KG1 (cell line): ENCODE data around the gene CSF2.

Source experiments
- DNase-seq: peaks from one replicate; lab custom pipeline; 2025; lab: John Stamatoyannopoulos, UW

The CSF2 gene

DNA sequence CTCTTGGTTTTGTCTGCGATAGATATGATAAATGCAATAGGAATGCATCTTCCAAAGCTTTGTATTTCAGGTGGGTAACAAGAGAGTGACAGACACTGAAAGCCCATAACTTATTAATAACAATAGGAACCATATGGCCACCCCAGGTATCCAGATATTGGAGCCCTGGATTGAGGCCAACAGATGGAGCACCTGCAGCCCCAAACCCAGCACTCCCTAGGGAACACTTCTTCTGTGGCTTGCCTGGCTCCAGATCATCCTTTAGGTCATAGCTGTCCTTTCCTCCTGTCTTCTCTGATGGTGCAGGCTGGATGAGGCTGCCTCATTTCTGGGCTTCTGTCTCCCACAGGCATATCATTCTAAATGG is 18.2 kb upstream of the CSF2 start:
- no peak for DNase-seq

DNA sequence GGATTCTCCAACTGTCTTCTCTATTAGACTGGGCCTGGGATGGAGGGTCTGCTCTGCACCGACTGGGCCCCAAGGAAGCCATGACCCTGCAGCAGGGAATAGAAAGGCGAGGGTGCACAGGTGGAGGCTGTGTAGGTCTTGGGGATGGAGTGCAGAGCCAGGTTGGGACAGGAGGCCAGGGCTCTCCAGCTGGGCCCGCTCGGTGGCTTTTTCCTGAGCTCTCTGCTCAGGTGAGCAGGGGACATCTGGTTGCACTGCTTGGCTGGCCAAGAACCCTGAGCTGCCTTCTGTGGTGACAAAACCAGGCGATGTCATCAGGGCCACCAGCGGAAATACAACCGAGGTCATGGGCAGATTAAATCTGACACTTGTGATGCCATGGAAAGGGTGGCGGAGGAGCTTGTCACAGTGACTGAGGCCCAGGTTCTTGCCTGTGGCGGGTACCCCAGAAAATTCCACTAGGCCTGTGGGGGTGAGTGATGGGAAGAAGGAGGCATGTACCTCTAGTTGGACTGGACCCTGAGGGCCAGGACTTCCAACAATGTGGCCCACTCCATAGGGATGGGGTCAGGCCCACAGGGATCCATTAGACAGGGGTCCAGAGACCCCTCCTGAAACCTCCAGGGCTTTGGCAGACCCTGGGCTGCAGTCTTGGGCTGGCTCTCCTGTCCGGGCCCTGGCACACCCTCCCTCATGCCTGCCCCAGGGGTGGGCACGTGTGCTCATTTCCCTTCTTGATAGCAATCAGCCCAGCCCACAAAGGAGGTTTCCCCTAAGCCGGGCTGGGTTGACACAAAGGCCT is 17.6 kb upstream of the CSF2 start:
- DNase-seq: no peak

DNA sequence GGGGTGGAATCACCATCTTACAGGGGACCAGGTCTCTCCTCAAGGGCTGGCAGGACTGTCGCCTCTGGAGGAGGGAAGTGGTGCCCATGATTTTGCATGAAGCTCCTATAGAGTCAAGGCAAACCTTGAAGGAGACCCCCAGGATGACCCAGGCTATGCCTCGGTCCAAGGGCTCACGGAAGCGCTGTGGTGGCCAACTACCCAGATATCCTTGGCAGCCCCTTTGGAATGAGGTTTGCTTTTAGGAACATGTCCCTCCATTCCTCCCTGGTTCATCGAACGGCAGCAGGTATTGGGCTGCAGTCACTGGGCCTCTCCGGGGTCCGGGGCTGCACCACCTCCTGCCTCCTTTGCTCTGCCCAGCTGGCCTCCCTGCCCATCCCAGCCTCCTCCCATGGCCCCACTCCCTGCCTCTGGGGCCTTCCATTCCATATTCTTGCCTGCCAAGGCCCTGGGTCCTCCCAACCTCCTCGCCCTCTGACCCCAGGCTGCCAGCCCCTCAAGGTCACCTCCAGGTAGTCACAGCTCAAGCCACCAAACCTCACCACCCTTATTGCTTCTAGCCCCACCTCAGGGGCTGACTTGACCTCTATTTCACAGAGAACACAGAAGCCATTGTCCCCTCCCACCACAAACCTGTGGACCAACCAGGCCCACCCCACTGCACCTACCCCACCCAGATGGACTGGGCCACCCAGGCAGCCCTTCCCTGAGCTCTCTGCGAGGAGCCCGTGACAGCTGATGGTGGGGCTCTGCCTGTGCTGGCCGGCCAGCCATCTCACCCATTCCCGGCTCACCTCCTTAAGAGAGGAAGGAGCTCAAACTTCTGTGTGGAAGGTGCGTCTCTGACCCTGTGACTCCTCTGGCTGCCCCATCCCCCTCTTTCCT is 16.7 kb upstream of the CSF2 start:
- DNase-seq: no peak

DNA sequence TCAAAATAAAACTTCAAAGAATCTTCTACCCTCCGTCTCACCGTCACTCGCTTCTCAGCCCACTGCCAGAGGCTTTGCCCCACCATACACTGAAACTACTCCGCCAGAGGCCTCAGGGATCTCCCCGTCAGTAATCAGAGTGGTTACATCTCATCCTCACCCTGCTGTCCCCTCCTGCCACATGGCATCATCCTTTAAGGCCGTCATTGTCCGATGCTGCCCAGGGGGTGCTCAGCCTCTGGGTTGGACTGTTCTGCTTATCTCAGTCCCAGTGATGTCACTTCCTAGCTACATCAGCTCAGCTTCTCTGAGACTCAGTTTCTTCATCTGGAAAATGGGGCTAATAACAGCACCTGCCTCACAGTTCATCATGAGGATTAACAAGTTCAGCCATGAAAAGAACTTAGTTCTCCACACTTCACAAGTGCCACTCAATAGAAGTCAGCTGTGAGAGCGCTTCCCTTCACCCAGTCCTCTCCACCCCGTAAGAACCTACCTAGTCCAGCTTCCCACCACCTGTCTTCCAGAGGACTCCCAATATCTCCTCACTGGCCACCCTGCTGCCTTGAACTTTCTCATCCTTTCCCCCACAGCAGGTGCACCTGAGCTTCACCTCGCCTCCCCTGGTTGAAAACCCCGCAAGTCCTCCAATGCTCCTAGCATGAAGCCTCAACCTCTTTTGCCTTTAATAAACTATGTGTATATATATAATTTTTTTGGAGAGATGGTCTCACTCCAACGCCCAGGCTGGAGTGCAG is 15.9 kb upstream of the CSF2 start:
- DNase-seq: no peak

DNA sequence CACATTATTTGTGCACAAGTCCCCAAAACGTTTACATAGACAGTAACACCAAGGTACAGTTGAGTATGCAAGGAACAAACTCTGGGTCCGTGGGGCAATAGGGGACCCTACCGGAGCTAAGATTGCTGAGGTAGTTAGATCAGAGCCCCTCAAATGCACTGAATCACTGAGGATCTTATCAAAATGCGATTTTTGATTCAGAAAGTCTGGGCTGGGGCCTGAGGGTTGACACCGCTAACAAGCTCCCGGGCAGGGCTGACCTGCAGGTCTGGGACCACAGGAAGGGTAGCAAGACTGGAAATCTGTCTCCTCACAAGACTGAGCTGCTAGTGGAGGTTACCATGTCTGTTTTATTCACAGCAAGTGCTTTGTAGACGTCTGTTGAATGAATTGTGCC is 14.9 kb upstream of the CSF2 start:
- DNase-seq: no peak

DNA sequence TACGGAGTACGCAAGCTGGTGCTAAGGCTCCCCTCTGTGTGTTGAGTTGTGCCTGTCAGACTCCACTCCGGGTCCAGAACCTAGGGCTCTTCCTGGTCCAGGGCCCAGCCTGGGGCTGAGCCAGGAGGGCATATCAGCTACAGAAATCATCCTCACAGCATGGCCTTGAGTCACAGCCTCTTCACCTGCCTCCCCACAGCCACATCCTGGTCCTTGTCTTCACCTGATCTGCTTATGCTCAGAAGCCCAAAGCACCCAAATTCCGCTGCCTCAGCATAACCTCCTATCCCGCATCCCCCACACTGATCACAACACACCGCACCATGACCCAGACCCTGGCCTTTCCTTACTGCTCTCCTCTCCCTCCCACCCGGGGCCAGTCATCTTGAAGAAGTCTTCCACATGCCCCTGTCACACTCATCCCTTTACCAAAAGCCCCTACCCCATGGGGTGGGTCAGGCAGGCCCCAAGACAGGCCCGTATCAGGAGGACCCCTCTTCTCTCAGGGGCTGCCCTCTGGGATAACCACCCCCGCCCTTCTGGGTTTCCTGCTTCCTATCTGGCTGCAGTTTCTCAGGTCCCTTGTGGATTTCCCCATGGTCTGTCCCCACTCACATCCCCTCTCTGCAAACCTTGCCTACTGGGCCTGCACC is 14.4 kb upstream of the CSF2 start:
- DNase-seq: no peak

DNA sequence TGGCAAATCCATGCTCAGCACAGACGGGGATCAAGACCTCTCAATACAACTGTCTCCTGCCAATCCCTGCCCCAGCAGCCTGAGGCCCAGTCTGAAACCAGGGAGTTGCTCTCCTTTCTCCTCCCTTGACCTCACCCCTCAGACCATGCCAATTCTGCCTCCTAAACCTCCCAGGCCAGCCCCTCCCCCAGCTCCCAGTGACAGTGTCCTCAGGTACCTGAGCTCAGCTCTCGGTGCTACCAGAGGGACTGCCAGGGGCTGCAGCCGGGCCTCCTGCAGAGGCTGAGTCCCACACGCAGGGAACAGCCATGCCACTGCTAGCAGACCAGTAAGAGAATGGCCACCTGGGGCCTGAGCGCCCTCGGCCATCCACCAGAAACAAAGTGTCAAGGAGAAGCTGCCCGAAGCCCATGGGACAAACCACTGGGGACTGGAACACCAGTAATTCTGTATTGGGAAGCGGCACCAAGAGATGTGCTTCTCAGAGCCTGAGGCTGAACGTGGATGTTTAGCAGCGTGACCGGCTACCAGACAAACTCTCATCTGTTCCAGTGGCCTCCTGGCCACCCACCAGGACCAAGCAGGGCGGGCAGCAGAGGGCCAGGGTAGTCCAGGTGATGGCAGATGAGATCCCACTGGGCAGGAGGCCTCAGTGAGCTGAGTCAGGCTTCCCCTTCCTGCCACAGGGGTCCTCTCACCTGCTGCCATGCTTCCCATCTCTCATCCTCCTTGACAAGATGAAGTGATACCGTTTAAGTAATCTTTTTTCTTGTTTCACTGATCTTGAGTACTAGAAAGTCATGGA is 13.7 kb upstream of the CSF2 start:
- no peak for DNase-seq

DNA sequence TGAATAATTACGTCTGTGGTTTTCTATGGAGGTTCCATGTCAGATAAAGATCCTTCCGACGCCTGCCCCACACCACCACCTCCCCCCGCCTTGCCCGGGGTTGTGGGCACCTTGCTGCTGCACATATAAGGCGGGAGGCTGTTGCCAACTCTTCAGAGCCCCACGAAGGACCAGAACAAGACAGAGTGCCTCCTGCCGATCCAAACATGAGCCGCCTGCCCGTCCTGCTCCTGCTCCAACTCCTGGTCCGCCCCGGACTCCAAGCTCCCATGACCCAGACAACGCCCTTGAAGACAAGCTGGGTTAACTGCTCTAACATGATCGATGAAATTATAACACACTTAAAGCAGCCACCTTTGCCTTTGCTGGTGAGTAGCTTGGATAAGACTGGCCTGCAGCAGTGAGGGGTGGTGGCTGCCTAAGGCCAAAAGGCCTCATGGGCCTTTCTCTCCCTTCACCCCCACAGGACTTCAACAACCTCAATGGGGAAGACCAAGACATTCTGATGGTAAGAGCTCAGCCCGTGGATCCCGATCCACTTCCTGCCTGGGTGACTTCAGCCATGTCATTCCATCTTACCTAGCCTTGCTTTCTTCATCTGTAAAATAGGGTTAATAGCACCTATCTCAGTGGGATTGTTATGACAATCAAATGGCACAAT is 13.0 kb upstream of the CSF2 start, which contains the start of gene IL3:
Gene IL3 (plus strand): TSS at position 155 of the 661 bp plus-strand sequence. CDS start 52 bp downstream, at position 207.
- DNase-seq: no peak

DNA sequence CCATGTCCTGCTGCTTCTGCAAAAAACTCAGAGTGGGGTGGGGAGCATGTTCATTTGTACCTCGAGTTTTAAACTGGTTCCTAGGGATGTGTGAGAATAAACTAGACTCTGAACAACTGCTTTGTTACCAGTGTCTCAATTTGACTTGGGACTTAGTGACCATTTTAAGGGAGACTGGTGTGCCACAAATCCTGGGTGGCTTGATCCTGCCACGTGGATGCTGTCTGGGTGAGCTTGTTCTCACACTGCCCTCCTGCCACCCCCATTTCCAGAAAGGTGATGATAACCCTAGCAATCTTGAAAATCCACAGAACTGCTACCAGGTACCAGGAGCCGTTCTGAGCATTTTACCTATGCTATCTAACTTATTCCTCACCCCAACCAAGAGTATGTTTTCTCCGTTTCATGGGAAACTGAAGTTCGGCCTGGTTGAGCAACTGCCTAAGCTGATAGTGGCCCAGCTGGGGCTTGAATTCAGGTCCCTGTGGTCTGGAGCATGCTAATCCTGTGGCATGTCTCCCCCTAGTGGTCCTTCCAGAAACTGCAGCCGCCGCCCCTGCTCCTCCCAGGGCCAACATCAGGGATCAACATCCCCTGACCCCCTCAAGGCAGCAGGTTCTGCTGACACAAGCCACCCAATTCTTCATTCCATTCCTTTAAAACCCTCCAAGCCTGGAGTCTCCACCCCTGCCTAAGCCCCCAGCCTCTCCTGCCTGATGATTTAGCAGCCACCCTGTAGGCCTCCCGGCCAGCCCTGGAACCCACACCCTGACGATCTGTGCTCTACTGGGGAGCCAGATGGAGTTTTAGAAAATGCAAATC is 10.3 kb upstream of the CSF2 start:
- DNase-seq: no peak

DNA sequence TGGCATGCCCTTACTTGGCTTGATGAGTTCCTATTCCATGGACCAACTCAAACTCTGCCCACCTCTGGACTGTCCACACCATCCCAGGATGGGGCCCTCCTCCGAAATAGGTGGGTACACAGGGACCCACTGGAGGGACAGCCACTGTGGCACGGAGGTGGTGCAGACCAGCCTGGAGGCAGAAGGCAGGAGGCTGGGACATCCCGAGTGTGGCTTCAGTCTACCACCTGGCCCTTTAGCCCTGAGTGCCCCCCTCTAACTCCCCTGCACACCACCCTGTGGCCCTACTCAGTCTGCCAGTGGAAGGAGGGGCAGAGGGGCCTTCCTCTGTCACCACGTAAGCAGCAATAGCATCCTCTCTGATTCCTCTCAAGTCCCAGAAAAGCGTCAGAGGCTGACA is 9.4 kb upstream of the CSF2 start:
- DNase-seq: no peak

DNA sequence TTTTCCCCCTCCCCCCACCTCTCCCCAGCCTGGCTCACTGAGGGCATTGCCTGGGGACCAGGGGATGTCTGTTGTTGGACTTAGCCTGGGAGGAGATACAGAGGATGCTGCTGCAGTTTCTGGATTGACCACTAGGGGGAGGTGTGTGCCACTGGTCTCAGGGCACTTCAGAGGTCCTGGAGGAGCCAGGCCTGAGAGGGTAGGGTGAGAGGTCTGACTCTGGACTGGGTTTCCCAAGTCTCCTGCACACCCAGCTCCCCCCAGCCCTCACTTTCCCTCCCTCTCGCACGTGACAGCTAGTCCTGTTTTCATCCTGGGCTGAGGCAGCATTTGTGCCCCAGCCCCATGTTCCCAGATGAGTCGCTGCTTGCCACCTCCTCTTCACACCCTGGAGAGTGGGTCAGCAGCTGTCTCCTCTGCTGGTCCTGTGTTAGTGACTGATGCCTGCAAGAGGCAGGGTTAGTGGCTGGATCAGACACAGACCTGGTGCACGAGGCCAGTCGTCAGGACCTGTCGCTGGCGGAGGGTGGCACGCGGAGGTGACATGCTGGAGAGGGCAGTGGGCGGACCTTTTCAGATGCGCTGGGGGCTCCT is 8.8 kb upstream of the CSF2 start:
- DNase-seq: no peak

DNA sequence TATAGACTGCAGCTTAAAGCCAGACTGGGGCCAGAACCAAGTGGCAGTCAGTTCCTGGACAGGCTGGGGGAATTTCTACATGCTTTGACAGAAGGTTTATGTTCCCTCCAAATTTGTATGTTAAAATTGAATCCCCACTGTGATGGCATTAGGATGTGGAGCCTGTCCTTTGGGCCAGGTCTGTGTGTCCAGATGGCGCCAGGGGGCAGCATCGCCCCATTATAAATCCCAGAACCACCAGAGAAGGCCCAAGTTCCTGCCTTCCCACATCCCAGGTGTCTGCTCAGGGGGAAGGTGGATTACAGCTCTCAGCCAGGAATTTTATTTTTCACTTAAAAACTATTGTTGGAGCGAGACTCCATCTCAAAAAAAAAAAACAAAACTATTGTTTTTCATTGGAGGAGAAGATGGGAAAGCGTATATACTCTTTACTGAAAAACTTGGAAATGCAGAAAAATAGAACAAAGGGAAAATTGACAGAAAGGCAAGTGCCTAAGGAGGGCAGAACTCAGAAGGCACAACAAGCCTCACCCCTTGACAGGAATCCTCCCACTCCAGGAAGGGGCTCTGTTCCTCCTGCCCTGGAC is 8.1 kb upstream of the CSF2 start:
- no peak for DNase-seq

DNA sequence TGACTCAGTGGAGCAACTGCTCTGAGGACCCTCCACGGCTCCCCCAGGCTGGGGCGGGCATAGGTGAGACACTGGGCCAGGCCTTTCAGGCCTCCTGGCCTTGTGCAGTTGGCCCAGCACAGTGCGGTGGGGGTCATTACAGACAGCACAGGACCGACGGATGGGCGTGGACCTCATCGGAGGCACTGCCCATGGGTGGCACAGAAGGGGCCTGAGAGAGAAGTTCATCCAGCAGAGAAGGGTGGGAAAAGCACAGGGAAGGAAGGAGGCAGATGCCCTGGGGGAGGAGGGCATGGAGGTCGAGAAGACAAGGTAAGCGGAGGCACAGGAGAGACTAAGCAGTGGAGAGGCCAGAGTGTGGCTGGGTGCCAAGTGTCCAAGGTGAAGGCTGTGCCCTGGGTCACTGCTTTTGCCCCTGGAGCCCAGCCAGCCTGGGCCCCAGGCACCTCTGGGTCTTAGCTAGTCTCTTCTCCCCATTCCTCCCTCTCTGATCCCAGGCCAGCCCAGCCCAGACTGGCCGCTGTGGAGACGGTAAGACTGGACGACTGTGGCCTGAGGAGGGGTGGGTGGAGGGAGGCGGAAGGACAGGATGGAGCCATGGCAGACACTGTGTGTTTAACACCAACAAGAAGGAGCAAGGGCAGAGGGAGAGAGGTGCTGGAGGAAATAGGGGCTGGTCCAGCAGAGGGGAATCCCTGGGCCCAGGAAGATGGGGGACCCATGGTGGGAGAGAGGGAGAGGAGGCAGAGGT is 7.5 kb upstream of the CSF2 start:
- no peak for DNase-seq

DNA sequence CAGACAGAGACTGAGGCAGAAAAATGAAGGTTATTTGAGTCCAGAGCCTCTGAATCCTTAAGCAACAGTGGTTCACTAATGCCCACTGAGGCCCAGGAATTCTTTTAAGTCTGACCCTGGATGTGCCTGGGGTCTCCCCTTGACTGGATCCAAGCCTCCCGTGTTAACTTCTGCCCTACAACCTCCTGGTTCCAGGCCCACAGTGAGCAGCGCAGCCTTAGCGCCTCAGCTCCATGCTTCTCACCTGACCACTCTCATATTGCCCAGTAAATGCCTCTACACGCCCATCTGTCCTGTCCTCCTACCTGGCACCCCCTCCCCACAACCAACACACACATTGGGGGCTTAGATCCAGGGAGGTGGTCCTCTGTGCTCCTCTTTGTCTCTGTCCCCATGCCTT is 6.7 kb upstream of the CSF2 start:
- DNase-seq: no peak

DNA sequence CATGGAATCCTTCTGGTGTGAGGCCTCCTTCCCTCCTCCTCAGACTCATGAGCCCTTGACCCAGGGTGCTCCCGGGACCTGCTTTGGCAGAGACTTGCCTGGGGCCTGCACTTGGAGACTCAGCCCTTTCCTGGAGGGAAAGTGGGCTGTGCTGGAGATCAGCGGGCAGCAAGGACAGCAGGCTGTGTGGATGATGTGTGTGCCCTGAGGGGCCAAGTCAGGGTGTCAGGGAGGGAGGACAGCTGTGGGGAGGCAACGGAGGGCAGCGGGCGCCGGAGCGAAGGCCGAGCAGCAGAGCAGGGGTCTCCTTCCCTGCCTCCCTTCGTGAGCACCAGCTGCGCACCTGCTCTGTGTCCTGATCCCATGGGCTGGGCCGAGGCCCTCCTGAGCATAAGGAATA is 6.1 kb upstream of the CSF2 start:
- DNase-seq: no peak

DNA sequence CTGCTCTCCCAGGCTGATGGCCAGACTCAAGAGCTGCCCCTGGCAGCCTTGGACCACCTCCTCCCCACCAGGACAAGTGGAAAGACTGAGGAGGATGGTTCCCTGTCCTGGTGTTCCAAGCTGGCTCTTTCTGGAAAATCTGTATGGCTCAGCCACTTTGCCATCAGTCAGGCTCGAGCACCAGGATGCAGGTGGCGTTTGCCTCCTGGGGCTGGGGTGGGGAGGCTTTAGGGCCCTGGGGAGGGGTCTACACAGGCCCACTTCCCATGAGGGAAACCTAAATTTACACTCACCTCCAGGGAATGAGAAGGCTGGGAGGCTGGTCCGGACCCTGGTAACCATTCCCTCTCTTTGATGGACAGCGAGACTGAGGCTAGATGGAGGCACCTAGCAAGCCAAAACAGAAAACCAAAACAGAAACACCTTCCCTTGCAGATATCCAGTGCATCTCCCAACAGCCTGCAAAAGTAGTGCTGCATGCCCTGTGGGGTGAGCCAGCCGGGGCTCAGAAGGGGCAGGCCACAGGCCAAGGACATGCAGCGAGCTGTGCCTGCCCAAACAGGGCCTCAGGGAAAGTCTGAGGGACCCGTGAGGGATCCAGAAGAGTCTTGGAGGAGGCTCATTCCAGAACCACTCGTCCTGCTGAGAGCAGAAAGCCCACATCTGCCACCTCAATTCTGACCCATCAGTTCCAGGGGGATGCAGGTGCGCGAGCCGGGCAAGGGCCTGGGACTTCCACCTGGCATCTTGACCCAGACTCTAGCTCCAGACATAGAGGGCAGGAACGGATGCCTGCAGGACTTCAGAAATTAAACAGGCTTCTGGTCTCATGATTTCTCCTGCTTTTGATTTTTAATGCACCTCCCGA is 5.4 kb upstream of the CSF2 start:
- DNase-seq: no peak

DNA sequence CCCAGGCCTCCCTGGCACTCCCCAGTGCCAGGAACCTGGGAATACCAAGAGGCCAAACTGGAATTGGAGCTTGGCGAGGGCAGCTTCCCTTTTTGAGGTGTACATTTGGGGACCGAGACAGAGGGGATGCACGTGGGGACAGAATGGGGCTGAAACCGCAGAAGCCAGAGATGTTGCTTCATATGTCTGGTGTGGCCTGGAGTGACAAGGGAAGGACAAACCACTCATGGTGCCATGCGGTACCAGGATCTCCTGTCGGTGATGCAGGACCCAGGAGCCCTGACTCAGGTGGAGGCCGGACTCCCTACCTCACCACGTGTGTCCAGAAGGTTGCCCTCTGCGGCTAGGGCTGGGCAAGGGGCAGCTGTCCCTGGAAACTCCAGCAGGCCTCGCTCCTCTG is 4.0 kb upstream of the CSF2 start:
- DNase-seq: no peak
